Trophoblast cell (in vitro differentiated cells and primary cell): ENCODE results near the gene LHX1.
A peak's percentile ranks its signal among the peaks of the same experiment; 100 is the strongest.

Experiments used
- DNase-seq, 2 donors: peaks; one replicate each; pipeline ENCODE4 v3.0.0-alpha.2; 2016
- H2AFZ ChIP-seq: 2 replicates; pipeline ENCODE4 v1.6.1; 2013; ENCODE audit warnings: low read length, moderate library complexity, mild to moderate bottlenecking; ENCODE audit not compliant: insufficient read depth, poor library complexity
- H2AK5ac ChIP-seq: 2 replicates; pipeline ENCODE4 v1.6.1; 2013; ENCODE audit warnings: mild to moderate bottlenecking, low read length
- H2BK120ac ChIP-seq: 2 replicates; pipeline ENCODE4 v1.6.1; 2013; ENCODE audit warnings: low read length, mild to moderate bottlenecking, moderate library complexity; ENCODE audit not compliant: insufficient read depth, poor library complexity
- H2BK12ac ChIP-seq: 2 replicates; pipeline ENCODE4 v1.6.1; 2013; ENCODE audit warnings: mild to moderate bottlenecking, low read length, moderate library complexity
- H2BK5ac ChIP-seq: 2 replicates; pipeline ENCODE4 v1.6.1; 2013; ENCODE audit warnings: low read length, low read depth, moderate library complexity, mild to moderate bottlenecking; ENCODE audit not compliant: poor library complexity
- H3K14ac ChIP-seq: 2 replicates; pipeline ENCODE4 v1.6.1; 2013; ENCODE audit warnings: mild to moderate bottlenecking, low read length
- H3K18ac ChIP-seq: 2 replicates; pipeline ENCODE4 v1.6.1; 2013; ENCODE audit warnings: mild to moderate bottlenecking, low read length
- H3K23ac ChIP-seq: 2 replicates; pipeline ENCODE4 v1.6.1; 2013; ENCODE audit warnings: low read length
- H3K27ac ChIP-seq: 2 replicates; pipeline ENCODE4 v1.5.1; 2013; ENCODE audit warnings: low read depth, mild to moderate bottlenecking, inconsistent platforms, low read length, moderate library complexity
- H3K27me3 ChIP-seq: 2 replicates; pipeline ENCODE4 v1.6.1; 2013; ENCODE audit warnings: inconsistent platforms, mild to moderate bottlenecking, low read length, moderate library complexity; ENCODE audit not compliant: insufficient read depth
- H3K36me3 ChIP-seq, 2 experiments: 1 replicate in 1 of 2; 2 replicates in 1 of 2; pipeline ENCODE4 v1.6.1; 2013; ENCODE audit warnings: low read length in 2 of 2, mild to moderate bottlenecking in 2 of 2, moderate library complexity in 1 of 2; ENCODE audit not compliant: insufficient read depth in 2 of 2, control insufficient read depth in 1 of 2
- H3K4ac ChIP-seq: 2 replicates; pipeline ENCODE4 v1.6.1; 2013; ENCODE audit warnings: low read depth, mild to moderate bottlenecking, low read length, moderate library complexity
- H3K4me1 ChIP-seq, 2 experiments: 1 replicate in 1 of 2; 2 replicates in 1 of 2; pipeline ENCODE4 v1.6.1; 2013; ENCODE audit warnings: low read length in 2 of 2, mild to moderate bottlenecking in 2 of 2, moderate library complexity in 1 of 2; ENCODE audit not compliant: insufficient read depth in 2 of 2, control insufficient read depth in 1 of 2
- H3K4me2 ChIP-seq: 2 replicates; pipeline ENCODE4 v1.6.1; 2013; ENCODE audit warnings: inconsistent platforms, mild to moderate bottlenecking, low read length, moderate library complexity
- H3K4me3 ChIP-seq: 2 replicates; pipeline ENCODE4 v1.5.1; 2013; ENCODE audit warnings: mild to moderate bottlenecking, low read depth, low read length, inconsistent platforms
- H3K79me1 ChIP-seq: one replicate; pipeline ENCODE4 v1.6.1; 2013; ENCODE audit warnings: low read length
- H3K79me2 ChIP-seq: 2 replicates; pipeline ENCODE4 v1.6.1; 2013; ENCODE audit warnings: low read length, mild to moderate bottlenecking; ENCODE audit not compliant: control insufficient read depth, insufficient read depth, poor library complexity
- H3K9ac ChIP-seq: 2 replicates; pipeline ENCODE4 v1.6.1; 2013; ENCODE audit warnings: mild to moderate bottlenecking, low read length
- H3K9me3 ChIP-seq: 2 replicates; pipeline ENCODE4 v1.6.1; 2013; ENCODE audit warnings: low read depth, mild to moderate bottlenecking, control low read depth, inconsistent platforms, low read length; ENCODE audit not compliant: insufficient read depth
- H4K12ac ChIP-seq: 2 replicates; pipeline ENCODE4 v1.6.1; 2013; ENCODE audit warnings: low read depth, mild to moderate bottlenecking, low read length, moderate library complexity
- H4K8ac ChIP-seq: 2 replicates; pipeline ENCODE4 v1.6.1; 2013; ENCODE audit warnings: low read depth, mild to moderate bottlenecking, low read length, moderate library complexity
- H4K91ac ChIP-seq: one replicate; pipeline ENCODE4 v1.6.1; 2013; ENCODE audit warnings: low read depth, mild to moderate bottlenecking, low read length, moderate library complexity
- WGBS: extraction: QIAGEN DNeasy Blood & Tissue Kit; methylation state at CpG from one replicate; pipeline ENCODE4 v1.1.7; 2013; ENCODE audit warnings: missing lambda C conversion rate; ENCODE audit not compliant: insufficient read length, insufficient coverage; ENCODE audit errors: extremely low coverage; 5-methylcytosine and 5-hydroxymethylcytosine counted together

Gene LHX1

DNA sequence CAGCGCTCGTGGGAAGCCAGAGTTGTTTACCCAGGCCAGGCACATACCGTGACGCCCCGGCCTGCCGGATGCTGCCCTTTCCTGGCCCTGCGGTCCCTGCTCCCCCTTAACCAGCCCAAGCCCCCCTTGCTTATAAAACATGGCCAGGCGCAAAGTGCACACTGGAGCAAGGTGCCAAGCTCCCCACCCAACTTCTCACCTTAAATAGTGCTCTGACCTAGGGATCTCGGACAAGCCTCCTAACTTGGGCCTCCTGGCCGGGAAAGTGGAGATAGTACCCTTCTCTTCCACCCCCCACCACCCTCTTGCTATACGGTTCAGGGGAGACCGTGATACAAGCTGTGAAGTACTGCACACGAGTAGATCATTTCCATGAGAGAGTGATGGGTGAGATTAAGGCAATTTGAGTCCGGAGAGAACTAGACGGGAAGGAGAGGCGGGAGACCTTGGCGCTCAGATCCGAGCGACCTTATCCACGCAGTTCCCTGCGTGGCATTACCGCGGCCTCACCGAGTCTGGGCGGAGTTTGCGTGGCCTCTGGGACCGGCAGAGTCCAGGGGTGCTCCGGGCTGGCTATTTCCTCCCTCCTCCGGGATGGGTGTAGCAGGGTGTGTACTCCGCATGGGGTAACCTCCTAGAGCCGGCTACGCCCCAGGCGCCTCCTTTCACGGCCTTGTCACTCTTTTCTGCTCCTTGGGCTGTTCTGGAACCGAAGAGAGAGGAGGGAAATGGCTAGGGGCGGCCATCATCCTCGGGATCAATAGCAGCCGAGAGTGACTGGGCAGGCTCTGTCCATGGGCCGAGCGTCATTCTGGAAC is 4.4 kb upstream of the LHX1 start:
- no peak for DNase-seq
- Histone ChIP-seq H4K91ac (no peak overlapping the region), H3K14ac (no peak overlapping the region), H2BK12ac (no peak overlapping the region), H2AK5ac (no peak overlapping the region), H3K18ac (no peak overlapping the region), H3K79me1 (no peaks in the 10 kb centered on the region), H2BK5ac (no peak overlapping the region), H4K8ac (no peak overlapping the region), H3K4me2 (no peak overlapping the region), H3K4ac (no peak overlapping the region), H3K4me1 (peaks cover 17 to 27% of the 10 kb centered on the region in 2 experiments), H3K9ac (no peak overlapping the region), H3K9me3 (peaks cover 15% of the 10 kb centered on the region), H2BK120ac (no peak overlapping the region), H2AFZ (no peak overlapping the region), H3K23ac (no peak overlapping the region), H3K79me2 (no peaks in the 10 kb centered on the region), H4K12ac (no peak overlapping the region), H3K4me3 (no peak overlapping the region), H3K27ac (no peak overlapping the region), H3K36me3 (no peaks in the 10 kb centered on the region), H3K27me3 (peaks cover 86% of the 10 kb centered on the region)
- WGBS, result no CpG with 5 or more reads among the region's 40 CpGs

- no peak overlapping the region for H2BK12ac ChIP-seq
- H2BK5ac ChIP-seq, result no peak overlapping the region
- no CpG with 5 or more reads among the region's 23 CpGs for WGBS
- H3K4me2 ChIP-seq, result no peak overlapping the region
- no peak overlapping the region for H3K23ac ChIP-seq
- no peaks in the 10 kb centered on the region for H3K79me1 ChIP-seq
- no peak overlapping the region for H2AK5ac ChIP-seq
- no peaks in the 10 kb centered on the region for H3K79me2 ChIP-seq
- H4K12ac ChIP-seq, result no peak overlapping the region
- no peak overlapping the region for H2AFZ ChIP-seq
- no peak overlapping the region for H2BK120ac ChIP-seq
- H3K4ac ChIP-seq, result no peak overlapping the region
- H3K27me3 ChIP-seq, result peaks cover 91% of the 10 kb centered on the region
- H3K9me3 ChIP-seq, result peaks cover 15% of the 10 kb centered on the region
- no peak overlapping the region for H3K27ac ChIP-seq
- no peak overlapping the region for H3K9ac ChIP-seq
- peaks cover 22 to 30% of the 10 kb centered on the region in 2 experiments for H3K4me1 ChIP-seq
- no peak for DNase-seq
- H3K36me3 ChIP-seq, result no peaks in the 10 kb centered on the region
- no peak overlapping the region for H3K4me3 ChIP-seq
- no peak overlapping the region for H3K18ac ChIP-seq
- no peak overlapping the region for H3K14ac ChIP-seq
- H4K8ac ChIP-seq, result no peak overlapping the region
- no peak overlapping the region for H4K91ac ChIP-seq
Observed at GRCh38 chr17:36933512-36934143, 3.6 kb upstream of the LHX1 start.

GRCh38 chr17:36934144-36934691 is 3.1 kb upstream of the LHX1 start:
- Histone ChIP-seq H3K36me3 (no peaks in the 10 kb centered on the region), H3K9me3 (peaks cover 15% of the 10 kb centered on the region), H4K12ac (no peak overlapping the region), H2BK12ac (no peak overlapping the region), H3K14ac (no peak overlapping the region), H2BK5ac (no peak overlapping the region), H3K27ac (no peak overlapping the region), H3K18ac (no peak overlapping the region), H4K91ac (no peak overlapping the region), H4K8ac (no peak overlapping the region), H3K27me3 (peaks cover 92% of the 10 kb centered on the region), H2BK120ac (no peak overlapping the region), H3K23ac (no peak overlapping the region), H3K4ac (no peak overlapping the region), H3K4me1 (peaks cover 23 to 33% of the 10 kb centered on the region in 2 experiments), H3K79me2 (no peaks in the 10 kb centered on the region), H2AK5ac (no peak overlapping the region), H3K79me1 (no peaks in the 10 kb centered on the region), H3K4me2 (peak overlapping the region; percentile 52), H3K9ac (no peak overlapping the region), H2AFZ (no peak overlapping the region), H3K4me3 (no peak overlapping the region)
- DNase-seq, result no peak
- WGBS, result no CpG with 5 or more reads among the region's 26 CpGs

- no CpG with 5 or more reads among the region's 79 CpGs for WGBS
- peak overlapping the region; percentile 56 for H3K4me2 ChIP-seq
Observed at GRCh38 chr17:36934692-36935630, 2.3 kb upstream of the LHX1 start.

More at GRCh38 chr17:36934692-36935630, 2.3 kb upstream of the LHX1 start:
- H3K4ac ChIP-seq, result no peak overlapping the region
- DNase-seq, result peak in 1 of 2 donors; percentile 24
- no peak overlapping the region for H3K27ac ChIP-seq
- no peak overlapping the region for H3K4me3 ChIP-seq
- H3K79me1 ChIP-seq, result no peaks in the 10 kb centered on the region
- peaks cover 97% of the 10 kb centered on the region for H3K27me3 ChIP-seq
- H3K4me1 ChIP-seq, result peaks cover 23 to 33% of the 10 kb centered on the region in 2 experiments
- no peaks in the 10 kb centered on the region for H3K36me3 ChIP-seq
- no peak overlapping the region for H2BK120ac ChIP-seq
- H3K14ac ChIP-seq, result no peak overlapping the region
- no peak overlapping the region for H3K18ac ChIP-seq
- H2BK12ac ChIP-seq, result no peak overlapping the region
- H3K23ac ChIP-seq, result no peak overlapping the region
- H4K91ac ChIP-seq, result no peak overlapping the region
- H2AFZ ChIP-seq, result no peak overlapping the region
- no peak overlapping the region for H4K8ac ChIP-seq
- H2BK5ac ChIP-seq, result no peak overlapping the region
- no peak overlapping the region for H2AK5ac ChIP-seq
- peaks cover 15% of the 10 kb centered on the region for H3K9me3 ChIP-seq
- no peak overlapping the region for H3K9ac ChIP-seq
- H4K12ac ChIP-seq, result no peak overlapping the region
- H3K79me2 ChIP-seq, result no peaks in the 10 kb centered on the region
